ENCODE results near the gene BIN2.

The BIN2 gene

DNA sequence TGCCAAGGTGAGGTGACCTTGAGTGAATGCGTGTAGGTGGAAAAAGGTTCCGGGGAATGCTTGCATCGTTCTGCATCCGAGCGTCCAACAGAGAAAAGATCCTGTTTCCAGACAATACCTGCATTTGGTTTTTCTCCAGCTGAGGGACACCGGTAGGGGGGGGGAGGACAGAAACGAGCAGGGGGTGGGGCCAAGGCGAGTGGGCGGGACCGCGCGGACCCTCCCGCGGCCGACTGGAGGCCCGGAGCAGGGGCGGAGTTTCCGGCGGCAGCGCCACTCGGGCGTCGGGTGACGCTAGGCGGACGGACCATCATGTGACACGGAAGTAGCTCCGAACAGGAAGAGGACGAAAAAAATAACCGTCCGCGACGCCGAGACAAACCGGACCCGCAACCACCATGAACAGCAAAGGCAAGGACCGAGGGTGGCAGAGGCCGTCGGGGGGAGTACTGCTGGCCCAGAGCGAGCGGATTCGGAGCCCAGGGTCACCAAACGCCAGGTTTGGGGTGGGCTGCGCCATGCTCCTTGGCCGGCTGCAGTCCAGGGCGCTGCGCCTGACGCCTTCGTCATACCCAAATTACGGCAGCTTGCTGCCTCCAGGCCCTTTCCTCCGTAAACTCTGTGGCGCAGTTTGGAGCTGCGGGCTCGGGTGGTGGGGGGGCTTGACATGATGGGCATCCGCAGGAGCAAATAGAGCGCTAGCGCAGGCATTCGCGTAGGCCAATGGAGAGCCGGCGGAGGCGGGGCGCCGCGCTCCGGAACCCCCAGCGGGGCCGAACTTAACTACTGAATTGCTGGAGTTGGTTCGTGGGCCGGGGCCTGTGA, 85.3 kb downstream of the BIN2 start, which contains the start of gene DAZAP2:
Gene DAZAP2 (plus strand): TSS at position 317 of the 825 bp plus-strand sequence. CDS start 82 bp downstream, at position 399.
- in situ Hi-C loops (cut with MboI; ENCODE audit: low pct_unique_long_range_greater_than_20kb, low sequenced_read_pairs): no loop called here
- peak; percentile 90 for DNase-seq

DNA sequence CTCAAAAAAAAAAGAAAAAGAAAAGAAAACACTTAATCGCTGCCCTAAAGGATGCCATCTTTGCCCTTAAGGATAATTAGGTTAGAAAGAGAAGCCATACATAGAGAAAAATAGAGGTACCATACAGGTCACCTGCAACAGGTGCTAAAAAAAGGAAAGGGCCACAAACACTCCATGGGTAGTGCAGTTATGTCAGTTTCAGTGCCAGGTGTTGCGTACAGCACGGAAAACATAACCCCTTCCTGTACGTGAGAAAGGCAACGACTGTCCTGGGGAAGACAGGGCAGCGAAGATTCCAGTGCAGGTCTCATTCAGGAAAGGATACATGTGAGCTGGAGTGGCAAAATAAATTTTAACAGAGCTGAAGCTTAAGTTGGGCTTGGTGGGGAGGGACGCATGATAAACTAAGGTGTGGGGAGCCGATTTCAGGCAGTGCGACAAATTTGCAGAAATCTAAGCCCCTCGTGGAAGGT, 85.9 kb downstream of the BIN2 start:
- in situ Hi-C loops (cut with MboI; ENCODE audit: low pct_unique_long_range_greater_than_20kb, low sequenced_read_pairs): no loop called here
- no peak for DNase-seq

DNA sequence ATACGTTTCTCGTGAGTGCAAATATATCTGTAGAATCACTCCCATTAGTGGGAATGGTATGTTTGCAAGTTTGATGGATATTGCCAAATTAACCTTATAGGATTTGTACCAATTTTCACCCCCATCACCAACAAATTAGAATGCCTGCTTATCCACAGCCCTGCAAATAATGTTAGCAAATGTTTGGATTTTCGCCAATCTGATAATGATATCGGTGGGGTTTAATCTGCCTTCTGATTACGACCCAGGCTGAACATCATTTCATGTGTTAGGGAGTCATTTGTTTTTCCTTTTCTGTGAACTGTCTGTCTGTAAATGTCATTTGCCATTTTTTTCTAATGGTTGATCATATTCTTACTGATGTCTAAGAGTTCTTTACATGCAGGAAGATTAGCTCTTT, 89.4 kb downstream of the BIN2 start:
- no peak for DNase-seq
- in situ Hi-C loops (cut with MboI; ENCODE audit: low pct_unique_long_range_greater_than_20kb, low sequenced_read_pairs): no loop called here

DNA sequence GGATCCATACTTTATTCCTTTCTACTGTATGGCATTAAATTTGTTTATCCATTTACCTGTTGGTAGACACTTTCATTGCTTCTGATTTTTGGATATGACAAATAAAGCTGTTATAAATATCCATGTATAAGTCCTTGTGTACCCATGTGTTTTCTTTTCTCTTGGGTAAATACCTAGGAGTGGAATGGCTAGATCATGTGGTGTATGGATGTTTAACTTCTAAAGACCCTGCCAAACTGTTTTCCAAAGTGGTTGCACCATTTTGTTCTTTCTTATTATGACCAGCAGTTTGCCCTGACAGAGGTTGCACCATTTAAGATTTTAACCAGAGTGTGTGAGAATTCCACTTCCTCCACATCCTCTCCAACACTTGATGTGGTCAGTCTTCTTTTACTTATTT, 91.3 kb downstream of the BIN2 start:
- in situ Hi-C loops (cut with MboI; ENCODE audit: low pct_unique_long_range_greater_than_20kb, low sequenced_read_pairs): no loop called here

More for the DNA sequence above, 91.3 kb downstream of the BIN2 start:
- DNase-seq: no peak
